Heart right ventricle (tissue), 16 donors: ENCODE data around the gene NOMO2. TPM values are rescaled to one million over a fixed set of nuclear protein-coding genes. Genes with fewer than 3 reads are reported as not detected.
"Not testable (repeated sequence)": the region's sequence is repeated elsewhere in the genome, so short reads cannot be mapped to it uniquely, and the experiment has no call there.

Experiments used
- ATAC-seq, 8 donors: fragments of 200-7000 bp; cut with Tn5 transposase; one replicate each; pipeline ENCODE4 v1.9.1; 2020; ENCODE audit warnings: mild to moderate bottlenecking in 8 of 8, moderate library complexity in 8 of 8, moderate number of reproducible peaks in 1 of 8
- DNase-seq, 2 donors: peaks; one replicate each; pipeline ENCODE4 v3.0.0-alpha.2; 2020
- H3K27ac ChIP-seq, 10 donors: fragments of 200-600 bp; sonication (generic) in 2 of 10; one replicate each; pipeline versions ENCODE4 v1.5.0 to v1.8.0; 2020 to 2022; ENCODE audit warnings: mild to moderate bottlenecking in 3 of 10
- H3K27me3 ChIP-seq, 7 donors: fragments of 200-600 bp; one replicate each; pipeline ENCODE4 v1.8.0; 2021 to 2022; ENCODE audit warnings: mild to moderate bottlenecking in 2 of 7
- H3K36me3 ChIP-seq, 9 donors: fragments of 200-600 bp; sonication (generic) in 1 of 9; one replicate each; pipeline versions ENCODE4 v1.5.0 to v1.8.0; 2020 to 2022; ENCODE audit warnings: mild to moderate bottlenecking in 2 of 9
- H3K4me1 ChIP-seq, 9 donors: fragments of 200-600 bp; sonication (generic) in 1 of 9; one replicate each; pipeline versions ENCODE4 v1.5.0 to v1.8.0; 2020 to 2022; ENCODE audit warnings: mild to moderate bottlenecking in 4 of 9
- H3K4me3 ChIP-seq, 10 donors: fragments of 200-600 bp; sonication (generic) in 2 of 10; one replicate each; pipeline versions ENCODE4 v1.5.0 to v1.8.0; 2020 to 2022; ENCODE audit warnings: mild to moderate bottlenecking in 7 of 10, moderate library complexity in 2 of 10
- H3K9me3 ChIP-seq, 11 donors: fragments of 200-600 bp in 10 of 11; sonication (generic) in 2 of 11; one replicate each; pipeline versions ENCODE4 v1.5.0 to v1.8.0; 2013 to 2022; ENCODE audit warnings: mild to moderate bottlenecking in 2 of 11, control low read depth in 1 of 11, moderate library complexity in 1 of 11
- CTCF ChIP-seq, 9 donors: fragments of 200-600 bp; sonication (generic) in 2 of 9; IDR thresholded peaks; one replicate each; pipeline versions ENCODE4 v1.5.0 to v1.8.0; 2021 to 2022; ENCODE audit warnings: antibody characterized with exemption in 9 of 9, mild to moderate bottlenecking in 5 of 9, moderate library complexity in 1 of 9
- WGBS, 2 donors: extraction: QIAGEN DNeasy Blood & Tissue Kit; methylation state at CpG; one replicate each; pipeline ENCODE4 v1.1.7; 2013; ENCODE audit warnings: inconsistent platforms in 1 of 2; 5-methylcytosine and 5-hydroxymethylcytosine counted together
- intact Hi-C, 10 donors: fragments of 100-400 bp; cut with DNase I; formaldehyde crosslinking; loops; one replicate each; pipeline versions ENCODE4 v1.11.1 to v1.14.2; 2022
- polyA plus RNA-seq, 2 donors: library from polyadenylated mRNA; stranded (reverse); fragments of 200-250 nt; gene quantifications; one replicate each; pipeline ENCODE4 v1.2.3, GENCODE V29; 2013
- total RNA-seq, 10 donors: library from RNA; stranded (reverse); fragmentation: NEBNext Ultra II Directional in 3 of 10; extraction: Animal tissue kit (Norgen Biotek cat#: 25700) in 3 of 10; gene quantifications; one replicate each; pipeline versions ENCODE4 v1.2.1 to v1.2.4, GENCODE V29; 2021 to 2023
- donor health status: Arrhythmogenic right ventricular cardiomyopathy.
- donor health status: ischemic (EF 13 %, LVEDD 7.1; RV severe dilation, severe dysfunction).
- donor health status: healthy with polysubstance abuse.
- donor health status: DM: no; HTN: yes; CAD: no.
- donor health status: DM: no; HTN: no; CAD: no.
- donor health status: ischemic (EF 25% LVEDD 6.9; RV normal size, moderate dysfunction).
- donor health status: ischemic (EF 25% LVEDD 5.7; RV mildly dilated, moderate dysfunction).
- donor health status: healthy.
- donor health status: DM: yes; HTN: yes; CAD: no.
- donor health status: Ischemic cardiomyopathy.
- donor health status: ischemic (EF 35%, LVEDD 5.7; RV mildly dilated, moderate dysfunction).
- donor health status: nonischemic (EF 11% LVEDD 7.7; RV severe dilation, severe dysfunction).
- donor health status: DM: yes; HTN: yes; CAD: no.
- donor health status: PGD.
- donor health status: ischemic (EF 29% LVEDD 5.4; RV normal size, mild dysfunction).
- donor health status: nonischemic (EF 23%, LVEDD 6.1; RV moderate dilation, normal function).

NOMO2 gene
- total and polyA plus RNA-seq, 12 donors: 106 to 239 (median 175) TPM

DNA sequence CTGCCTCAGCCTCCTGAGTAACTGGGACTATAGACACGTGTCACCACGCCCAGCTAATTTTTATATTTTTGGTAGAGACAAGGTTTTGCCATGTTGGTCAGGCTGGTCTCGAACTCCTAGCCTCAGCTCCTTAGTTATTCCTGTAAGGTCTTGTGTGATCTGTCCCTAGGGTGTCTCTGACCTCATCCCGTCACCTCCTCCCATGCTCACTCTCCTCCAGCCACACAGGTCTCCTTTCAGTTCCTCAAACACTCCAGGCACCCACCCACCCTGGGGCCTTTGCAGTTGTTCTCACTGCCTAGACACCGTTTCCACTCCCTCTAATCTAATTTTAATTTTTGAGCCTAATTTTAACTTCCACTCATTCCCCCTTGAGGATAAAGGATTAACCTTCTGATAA lies 31.1 kb upstream of the NOMO2 start:
- H3K9me3 ChIP-seq, H3K27ac ChIP-seq, H3K36me3 ChIP-seq, ATAC-seq, intact Hi-C loops, H3K27me3 ChIP-seq, DNase-seq, H3K4me3 ChIP-seq, H3K4me1 ChIP-seq: not testable (repeated sequence)
- 80 to 86% methylated on average over 5 of the region's 5 CpGs for WGBS, 2 donors

DNA sequence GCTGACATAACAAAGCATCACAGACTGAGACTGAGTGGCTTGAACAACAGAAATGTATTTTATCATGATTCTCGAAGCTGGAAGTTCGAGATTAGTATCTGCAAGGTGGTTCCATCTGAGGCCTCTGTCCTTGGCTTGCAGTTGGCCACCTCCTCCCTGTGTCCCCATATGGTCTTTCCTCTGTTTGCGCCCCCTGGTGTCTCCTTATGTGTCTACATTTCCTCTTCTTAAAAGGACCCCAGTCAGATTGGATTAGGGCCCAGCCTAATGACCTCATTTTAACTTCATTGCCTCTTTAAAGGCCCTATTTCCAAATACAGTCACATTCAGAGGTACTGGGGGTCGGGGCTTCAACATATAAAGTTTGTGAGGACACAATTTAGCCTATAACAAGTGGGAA lies 30.0 kb upstream of the NOMO2 start:
- H3K4me1 ChIP-seq, intact Hi-C loops, H3K4me3 ChIP-seq, H3K27ac ChIP-seq, H3K27me3 ChIP-seq, DNase-seq, H3K9me3 ChIP-seq, H3K36me3 ChIP-seq, ATAC-seq: not testable (repeated sequence)
- 59 to 61% methylated on average over 4 of the region's 4 CpGs for WGBS, 2 donors

DNA sequence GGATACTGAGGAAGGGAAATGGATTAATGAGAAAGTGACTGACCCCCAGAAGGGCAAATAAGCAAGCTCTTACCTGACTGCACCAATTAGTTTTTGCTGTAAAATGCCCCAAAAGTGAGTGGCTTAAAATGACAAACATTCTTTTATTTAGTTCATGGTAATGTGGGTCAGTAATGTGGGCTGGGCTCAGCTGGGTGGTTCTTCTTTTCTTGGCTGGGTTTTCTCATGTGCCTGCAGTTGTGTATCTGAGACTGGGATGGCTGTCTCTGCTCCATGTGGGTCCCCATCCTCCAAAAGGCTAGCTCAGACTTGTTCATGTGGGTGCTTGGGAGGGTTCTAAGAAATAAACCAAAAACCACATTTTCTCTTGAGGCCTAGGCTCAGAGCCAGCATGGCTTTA lies 29.5 kb upstream of the NOMO2 start:
- ATAC-seq, H3K4me3 ChIP-seq, H3K36me3 ChIP-seq, H3K9me3 ChIP-seq, H3K4me1 ChIP-seq, DNase-seq, H3K27me3 ChIP-seq, intact Hi-C loops, H3K27ac ChIP-seq: not testable (repeated sequence)

DNA sequence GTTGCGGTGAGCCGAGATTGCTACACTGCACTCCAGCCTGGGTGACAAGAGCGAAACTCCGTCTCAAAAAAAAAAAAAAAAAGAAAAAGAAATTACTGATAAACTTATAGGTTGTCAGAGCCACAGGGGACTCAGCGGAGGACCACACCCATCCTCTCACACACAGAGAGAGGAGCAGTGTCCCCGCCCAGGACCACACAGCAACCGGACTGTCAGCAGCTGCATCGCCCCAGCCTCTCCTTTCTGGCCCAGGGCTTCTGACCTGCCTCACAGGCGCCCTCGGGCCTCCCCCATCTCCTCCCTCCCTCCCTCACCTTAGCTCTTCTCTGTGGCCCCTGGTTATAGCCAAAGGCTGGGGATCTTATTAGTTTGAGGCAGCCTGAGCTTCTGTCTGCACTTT lies 27.9 kb upstream of the NOMO2 start:
- 67 to 82% methylated on average over 8 to 9 of the region's 10 CpGs for WGBS, 2 donors

GRCh38 chr16:18586560-18587540 lies 25.0 kb upstream of the NOMO2 start:
- intact Hi-C loops, H3K27ac ChIP-seq, H3K27me3 ChIP-seq, H3K4me3 ChIP-seq, DNase-seq, H3K9me3 ChIP-seq, H3K36me3 ChIP-seq, H3K4me1 ChIP-seq, ATAC-seq: not testable (repeated sequence)
- 59 to 73% methylated on average over 5 of the region's 5 CpGs for WGBS, 2 donors

More for the DNA sequence above, 27.9 kb upstream of the NOMO2 start:
- ATAC-seq, H3K27ac ChIP-seq, intact Hi-C loops, H3K27me3 ChIP-seq, H3K9me3 ChIP-seq, DNase-seq, H3K36me3 ChIP-seq, H3K4me3 ChIP-seq, H3K4me1 ChIP-seq: not testable (repeated sequence)

DNA sequence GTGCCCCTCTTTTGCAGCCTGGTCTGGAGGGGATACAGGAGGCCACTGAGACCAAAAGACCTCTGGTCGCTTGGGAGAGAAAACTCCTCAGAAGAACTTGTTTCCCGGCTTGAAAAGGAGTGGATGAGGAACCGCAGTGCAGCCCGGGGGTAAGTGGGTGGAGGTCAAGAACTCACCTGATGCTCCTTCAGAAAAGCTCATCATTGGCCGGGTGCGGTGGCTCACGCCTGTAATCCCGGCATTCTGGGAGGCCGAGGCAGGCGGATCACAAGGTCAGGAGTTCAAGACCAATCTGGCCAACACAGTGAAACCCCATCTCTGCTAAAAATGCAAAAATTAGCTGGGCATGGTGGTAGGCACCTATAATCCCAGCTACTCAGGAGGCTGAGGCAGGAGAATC lies 23.9 kb upstream of the NOMO2 start:
- DNase-seq, H3K4me3 ChIP-seq, H3K4me1 ChIP-seq, ATAC-seq, H3K27me3 ChIP-seq, intact Hi-C loops, H3K27ac ChIP-seq, H3K9me3 ChIP-seq, H3K36me3 ChIP-seq: not testable (repeated sequence)
- 91% methylated on average over 9 of the region's 10 CpGs for WGBS, 2 donors

- intact Hi-C loops: no loop called here
- TF ChIP-seq CTCF (IDR thresholded peaks at IDR 0.05): no peak
- no peaks in the 10 kb centered on the region for H3K9me3 ChIP-seq
- H3K27ac ChIP-seq: no peak overlapping the region
- DNase-seq: no peak
- ATAC-seq: no peak
- no peaks in the 10 kb centered on the region for H3K36me3 ChIP-seq
- no peaks in the 10 kb centered on the region for H3K4me1 ChIP-seq
- peaks cover 0 to 8% (median 0%) of the 10 kb centered on the region in 7 donors for H3K27me3 ChIP-seq
- WGBS, 2 donors: 85 to 89% methylated on average over 1 of the region's 1 CpG
- H3K4me3 ChIP-seq: no peak overlapping the region
These were observed 21.0 kb upstream of the NOMO2 start for GRCh38 chr16:18582902-18583301.

DNA sequence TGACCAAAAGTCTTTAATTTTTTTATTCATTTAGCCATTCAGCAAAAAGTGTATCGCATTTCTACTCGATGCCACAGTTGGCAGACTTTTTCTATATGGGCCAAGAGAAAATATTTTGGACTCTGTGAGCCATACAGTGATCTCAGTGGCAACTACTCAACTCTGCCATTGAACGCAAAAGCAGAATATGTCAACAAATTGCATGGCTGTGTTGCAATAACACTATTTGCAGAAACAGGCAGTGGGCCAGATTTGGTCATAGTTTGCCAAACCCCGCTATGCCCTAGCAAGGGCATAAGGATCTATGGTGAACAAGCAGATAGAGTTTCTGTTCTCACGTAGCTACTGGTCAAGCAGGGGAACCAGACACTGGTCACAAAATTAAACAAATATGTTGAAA lies 18.5 kb upstream of the NOMO2 start:
- 80 to 85% methylated on average over 3 of the region's 5 CpGs for WGBS, 2 donors
- H3K27me3 ChIP-seq, H3K27ac ChIP-seq, intact Hi-C loops, DNase-seq, H3K4me1 ChIP-seq, H3K4me3 ChIP-seq, H3K9me3 ChIP-seq, H3K36me3 ChIP-seq: not testable (repeated sequence)
- peak in 2 of 8 donors; percentile 41 to 44 for ATAC-seq

DNA sequence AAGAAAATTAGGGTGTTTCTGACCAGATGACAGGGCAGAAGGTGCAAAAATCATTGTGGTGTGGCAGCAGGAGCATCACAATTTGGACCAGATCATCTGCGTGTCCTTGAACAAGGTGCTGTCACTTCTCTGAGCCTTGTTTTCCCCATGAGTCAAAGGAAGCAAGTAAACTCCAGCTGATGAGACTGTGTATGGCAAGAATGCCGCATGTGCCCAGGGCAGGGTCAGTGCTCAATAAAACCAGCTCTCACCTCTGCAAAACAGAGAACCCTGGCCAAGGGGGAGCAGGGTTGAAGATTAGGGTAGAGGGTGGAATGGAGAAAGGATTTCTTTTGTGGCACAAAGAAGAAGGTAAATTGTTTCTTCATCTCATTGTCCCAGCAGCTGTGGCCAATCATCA lies 17.4 kb upstream of the NOMO2 start:
- 93 to 95% methylated on average over 2 of the region's 2 CpGs for WGBS, 2 donors
- H3K27me3 ChIP-seq, H3K4me3 ChIP-seq, H3K4me1 ChIP-seq, H3K36me3 ChIP-seq, H3K9me3 ChIP-seq, H3K27ac ChIP-seq, ATAC-seq, DNase-seq, intact Hi-C loops: not testable (repeated sequence)

DNA sequence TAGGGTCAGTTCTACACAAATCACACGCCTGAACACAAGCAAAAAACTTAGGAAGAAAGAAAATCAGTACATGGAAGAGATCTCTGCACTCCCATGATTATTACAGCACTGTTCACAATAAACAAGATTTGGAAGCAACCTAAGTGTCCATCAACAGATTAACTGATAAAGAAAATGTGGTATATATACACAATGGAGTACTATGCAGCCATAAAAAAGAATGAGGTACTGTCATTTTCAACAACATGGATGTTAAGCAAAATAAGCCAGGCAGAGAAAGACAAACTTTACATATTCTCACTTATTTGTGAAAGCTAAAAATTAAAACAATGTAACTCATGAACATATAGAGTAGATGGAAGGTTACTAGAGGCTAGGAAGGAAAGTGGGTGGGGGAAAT lies 16.0 kb upstream of the NOMO2 start:
- DNase-seq, H3K4me1 ChIP-seq, intact Hi-C loops, H3K4me3 ChIP-seq, H3K27ac ChIP-seq, H3K36me3 ChIP-seq, H3K27me3 ChIP-seq, ATAC-seq, H3K9me3 ChIP-seq: not testable (repeated sequence)
- WGBS, 2 donors: 94 to 97% methylated on average over 1 of the region's 1 CpG

GRCh38 chr16:18575945-18576344 lies 14.0 kb upstream of the NOMO2 start:
- 53 to 74% methylated on average over 1 to 2 of the region's 2 CpGs for WGBS, 2 donors
- H3K4me3 ChIP-seq, DNase-seq, ATAC-seq, H3K36me3 ChIP-seq, intact Hi-C loops, H3K27ac ChIP-seq, H3K27me3 ChIP-seq, H3K9me3 ChIP-seq, H3K4me1 ChIP-seq: not testable (repeated sequence)
